Skeletal muscle cell (primary cell): ENCODE measurements around the gene NR3C1.

Experiments
- DNase-seq: peaks from one replicate; pipeline ENCODE4 v3.0.0-alpha.2; 2010; ENCODE audit warnings: low read depth
- H3K4me3 ChIP-seq: 2 replicates; pipeline ENCODE4 v1.5.1; 2011; ENCODE audit warnings: low read depth, mild to moderate bottlenecking, control low read depth, low read length, moderate library complexity

The NR3C1 gene

DNA sequence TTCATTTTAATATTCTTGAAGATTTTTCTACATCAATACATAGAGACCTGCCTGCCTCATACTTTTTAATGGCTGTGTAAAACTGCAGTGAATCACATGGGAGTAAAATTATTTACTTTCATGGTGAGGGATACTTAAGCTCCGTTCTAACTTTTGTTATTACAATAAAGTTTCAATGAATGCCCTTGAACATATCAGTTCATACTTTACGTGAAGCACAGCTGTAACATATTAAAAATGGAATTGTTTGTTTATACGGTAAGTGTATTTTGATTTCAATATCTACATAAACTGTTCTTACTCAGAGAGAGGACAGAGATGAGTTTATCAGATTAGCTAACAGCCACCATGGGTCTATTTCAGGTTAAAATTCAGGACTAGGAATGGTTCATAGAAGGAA, 155.1 kb downstream of the NR3C1 start:
- H3K4me3 ChIP-seq = no peak overlapping the region
- no peak for DNase-seq

DNA sequence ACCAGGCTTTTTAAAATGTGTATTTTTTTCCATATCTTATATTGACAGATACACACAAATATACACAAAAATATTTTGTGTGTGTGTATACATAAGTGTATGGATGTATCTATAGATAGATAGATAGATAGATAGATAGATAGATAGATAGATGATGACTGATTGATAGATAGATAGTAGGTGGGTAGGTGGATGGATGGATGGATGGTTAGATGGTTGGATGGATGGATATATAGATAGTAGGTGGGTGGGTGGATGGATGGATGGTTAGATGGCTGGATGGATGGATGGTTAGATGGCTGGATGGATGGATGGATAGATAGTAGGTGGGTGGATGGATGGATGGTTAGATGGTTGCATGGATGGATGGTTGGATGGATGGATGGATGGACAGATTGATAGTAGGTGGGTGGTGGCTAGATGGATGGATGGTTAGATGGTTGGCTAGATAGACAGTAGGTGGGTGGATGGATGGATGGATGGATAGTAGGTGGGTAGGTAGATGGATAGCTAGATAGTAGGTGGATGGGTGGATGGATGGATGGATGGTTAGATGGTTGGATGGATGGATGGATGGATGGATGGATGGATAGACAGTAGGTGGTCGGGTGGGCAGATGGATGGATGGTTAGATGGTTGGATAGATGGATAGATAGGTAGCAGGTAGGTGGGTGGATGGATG, 156.2 kb downstream of the NR3C1 start:
- DNase-seq = no peak
- no peak overlapping the region for H3K4me3 ChIP-seq

DNA sequence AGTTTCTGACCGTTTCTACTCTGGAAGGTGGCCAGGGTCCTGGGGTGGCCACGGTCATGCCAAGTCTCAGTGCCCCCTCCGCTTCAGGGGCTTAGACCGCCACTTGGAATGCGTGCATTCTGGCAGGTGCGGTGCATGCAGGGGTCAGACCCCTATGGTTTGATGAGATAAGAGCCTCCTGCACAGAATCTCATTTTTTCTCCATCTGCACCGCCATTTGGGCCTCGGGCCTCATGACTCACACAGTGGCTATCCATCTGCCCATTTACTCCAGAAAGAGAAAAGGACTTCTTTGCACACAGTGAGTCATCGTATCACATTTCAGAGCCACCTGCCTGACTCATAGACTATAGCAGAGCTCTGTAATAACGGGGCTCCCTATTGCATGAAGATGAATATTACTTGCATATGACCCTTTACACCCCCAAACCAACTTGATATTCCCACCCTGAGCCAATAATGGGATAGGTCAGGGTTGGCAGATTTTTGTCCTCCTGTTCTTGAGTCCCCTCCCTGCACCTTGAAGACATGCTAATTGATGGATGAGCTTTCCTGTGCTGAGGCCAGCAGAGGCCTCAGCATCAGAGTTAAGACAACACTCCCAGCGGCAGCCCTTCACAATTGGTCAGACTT, 157.4 kb downstream of the NR3C1 start:
- peak; percentile 82 for DNase-seq

DNA sequence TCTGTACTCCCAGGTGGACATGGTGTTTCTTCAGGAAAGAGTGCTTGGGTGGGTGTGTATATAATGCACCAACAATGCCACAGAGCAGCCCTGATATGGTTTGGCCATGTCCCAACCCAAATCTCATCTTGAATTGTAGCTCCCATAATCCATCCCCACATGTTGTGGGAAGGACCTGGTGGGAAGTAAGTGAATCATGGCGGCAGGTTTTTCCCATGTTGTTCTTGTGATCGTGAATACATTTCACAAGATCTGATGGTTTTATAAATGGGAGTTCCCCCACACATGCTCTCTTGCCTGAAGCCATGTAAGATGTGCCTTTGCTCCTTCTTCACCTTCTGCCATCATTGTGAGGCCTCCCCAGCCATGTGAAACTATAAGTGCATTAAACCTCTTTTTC, 158.5 kb downstream of the NR3C1 start:
- H3K4me3 ChIP-seq = no peak overlapping the region
- no peak for DNase-seq

More for the DNA sequence above, 157.4 kb downstream of the NR3C1 start:
- H3K4me3 ChIP-seq = no peak overlapping the region

DNA sequence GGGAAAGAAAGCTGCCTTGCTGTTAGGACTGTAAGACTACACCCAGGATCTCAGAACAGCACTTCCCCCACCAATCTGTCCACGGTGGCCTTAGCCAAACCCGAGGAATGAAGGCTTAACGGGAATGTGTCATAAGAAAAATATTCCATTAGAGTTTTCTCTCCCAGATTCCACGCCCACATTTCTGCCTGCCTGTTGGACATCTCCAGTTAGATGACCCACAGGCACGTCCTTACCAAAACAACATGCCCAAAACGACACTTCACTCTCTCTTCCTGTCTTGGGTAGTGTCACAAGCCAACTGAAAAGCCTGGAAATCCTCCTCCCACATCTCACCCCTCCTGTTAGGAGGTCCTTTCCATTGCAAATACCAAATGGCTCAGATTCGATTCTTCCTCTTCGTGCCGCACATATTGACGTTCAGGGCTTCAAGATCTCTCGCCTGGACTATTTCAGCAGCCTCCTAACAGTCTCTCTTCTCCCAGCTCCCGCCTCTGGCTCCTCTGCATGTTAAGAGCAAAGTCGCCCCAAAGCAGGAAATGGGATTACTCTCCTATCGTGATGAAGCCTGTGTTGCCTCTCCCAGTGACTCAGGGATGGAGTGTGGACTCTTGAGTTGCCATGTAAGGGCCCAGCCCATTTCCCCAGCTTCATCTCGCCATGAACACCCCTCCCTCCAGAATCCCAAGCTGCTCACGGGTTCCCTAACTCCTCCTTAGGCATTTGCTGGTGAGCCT, 159.3 kb downstream of the NR3C1 start:
- H3K4me3 ChIP-seq = peak overlapping the region; percentile 12
- DNase-seq = peak; percentile 94

DNA sequence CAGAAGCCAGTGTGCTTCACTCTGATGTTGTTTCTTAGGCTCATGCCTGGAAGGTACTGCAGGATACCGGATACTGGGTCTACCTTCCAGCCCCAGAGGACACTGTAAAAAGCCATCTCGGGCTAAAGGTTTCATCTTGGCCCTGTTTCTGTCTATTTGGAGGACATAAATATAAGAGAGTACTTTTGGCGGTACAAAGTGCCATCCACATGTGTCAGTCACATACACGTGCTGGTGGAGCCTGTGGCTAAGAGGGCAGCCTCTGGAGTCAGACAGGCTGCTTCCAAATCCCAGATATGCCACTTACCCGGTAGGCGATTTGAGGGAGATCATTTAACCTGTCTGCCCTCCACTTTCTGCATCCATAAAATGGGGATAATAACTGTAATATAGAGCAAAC, 160.4 kb downstream of the NR3C1 start:
- no peak overlapping the region for H3K4me3 ChIP-seq
- no peak for DNase-seq

DNA sequence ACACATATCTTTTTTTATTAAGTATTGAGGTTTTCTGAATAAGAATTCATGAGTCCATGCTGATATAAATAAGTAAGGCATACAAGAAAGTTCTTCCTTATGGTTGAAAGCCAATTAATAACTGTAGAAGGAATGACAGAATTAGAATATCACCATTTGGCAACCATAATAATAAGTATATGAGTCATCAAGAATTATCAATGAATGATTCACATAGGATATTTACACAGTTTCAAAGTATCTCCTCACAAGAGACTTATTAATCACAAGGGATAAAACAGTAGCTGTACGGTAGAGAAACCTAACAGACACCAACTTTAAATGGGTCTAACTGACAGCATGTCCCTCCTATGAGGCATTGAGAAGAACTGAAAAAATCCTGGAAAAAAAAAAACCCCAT, 161.6 kb downstream of the NR3C1 start:
- DNase-seq = no peak

DNA sequence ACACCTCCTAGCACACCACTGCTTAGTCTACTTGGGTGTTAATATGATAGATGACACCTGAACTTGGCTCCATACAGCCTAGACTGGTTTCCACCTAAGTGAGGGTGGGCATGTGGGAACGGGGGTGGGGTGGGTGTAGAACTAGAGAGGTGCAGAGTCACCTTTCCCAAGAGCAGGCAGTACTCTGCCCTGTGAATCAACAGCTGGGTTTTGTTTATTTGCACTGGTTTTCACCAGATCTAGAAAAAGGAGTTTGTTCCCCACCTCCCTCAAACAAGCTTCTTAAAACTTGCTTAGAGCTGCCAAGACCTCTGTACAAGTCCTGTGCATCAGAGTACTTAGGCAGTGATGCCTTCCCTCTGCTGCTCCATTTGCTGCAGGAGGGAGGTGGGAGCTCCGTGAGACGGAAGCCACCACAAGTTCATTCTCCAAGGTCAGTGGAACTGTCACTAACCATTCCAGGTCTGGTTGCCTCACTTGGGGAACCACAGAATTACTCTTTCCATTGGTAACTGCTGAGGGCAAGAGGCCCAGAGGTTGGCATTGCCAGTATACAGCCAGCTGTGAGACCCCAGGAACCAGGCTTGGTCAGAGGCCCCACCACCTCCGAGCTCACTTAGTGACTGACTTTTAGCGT, 163.5 kb downstream of the NR3C1 start:
- no peak overlapping the region for H3K4me3 ChIP-seq
- no peak for DNase-seq

More for the DNA sequence above, 161.6 kb downstream of the NR3C1 start:
- H3K4me3 ChIP-seq = no peak overlapping the region

DNA sequence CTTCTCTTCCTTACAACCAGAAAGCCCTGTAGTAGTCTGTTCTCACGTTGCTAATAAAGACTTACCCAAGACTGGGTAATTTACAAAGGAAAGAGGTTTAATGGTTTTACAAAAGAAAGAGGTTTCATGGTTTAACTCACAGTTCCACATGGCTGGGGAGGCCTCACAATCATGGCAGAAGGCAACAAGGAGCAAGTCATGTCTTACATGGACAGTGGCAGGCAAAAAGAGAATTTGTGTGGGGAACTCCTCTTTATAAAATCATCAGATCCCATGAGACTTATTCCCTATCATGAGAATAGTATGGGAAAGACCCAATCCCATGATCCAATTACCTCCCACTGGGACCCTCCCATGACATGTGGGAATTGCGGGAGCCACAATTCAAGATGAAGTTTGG, 164.9 kb downstream of the NR3C1 start:
- DNase-seq = no peak
- no peak overlapping the region for H3K4me3 ChIP-seq

DNA sequence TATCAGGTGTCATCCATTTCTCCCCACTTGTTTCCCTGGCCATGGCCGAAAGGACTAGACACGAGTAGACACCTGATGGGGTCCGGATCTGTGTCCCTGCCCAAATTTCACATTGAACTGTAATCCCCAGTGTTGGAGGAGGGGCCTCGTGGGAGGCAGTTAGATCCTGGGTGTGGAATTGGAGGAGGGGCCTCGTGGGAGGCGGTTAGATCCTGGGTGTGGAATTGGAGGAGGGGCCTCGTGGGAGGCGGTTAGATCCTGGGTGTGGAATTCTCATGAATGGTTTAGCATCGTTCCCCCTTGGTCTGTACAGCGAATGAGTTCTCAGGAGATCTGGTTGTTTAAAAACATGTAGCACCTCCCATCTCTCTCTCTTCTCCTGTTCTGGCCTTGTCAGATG, 165.8 kb downstream of the NR3C1 start:
- no peak overlapping the region for H3K4me3 ChIP-seq
- no peak for DNase-seq

DNA sequence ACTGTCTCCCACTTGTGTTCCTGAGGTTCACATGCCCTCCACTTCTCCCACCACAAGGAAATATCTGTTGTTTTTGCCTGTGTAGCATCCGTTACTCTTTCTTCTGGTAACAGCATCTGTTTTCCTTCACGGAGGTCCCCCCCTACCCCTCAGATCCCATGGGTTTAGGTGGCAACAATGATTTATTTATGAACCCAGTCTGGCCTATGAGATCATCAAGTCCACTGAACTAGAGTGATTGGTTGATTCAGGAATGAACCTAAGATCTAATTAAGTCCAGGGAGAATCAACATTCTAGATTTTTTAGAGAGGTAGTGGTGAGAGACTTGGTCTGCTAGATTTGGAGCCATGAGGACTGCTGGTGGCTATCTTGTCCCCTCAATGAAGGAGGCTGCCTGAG, 166.8 kb downstream of the NR3C1 start:
- no peak for DNase-seq
- H3K4me3 ChIP-seq = no peak overlapping the region

DNA sequence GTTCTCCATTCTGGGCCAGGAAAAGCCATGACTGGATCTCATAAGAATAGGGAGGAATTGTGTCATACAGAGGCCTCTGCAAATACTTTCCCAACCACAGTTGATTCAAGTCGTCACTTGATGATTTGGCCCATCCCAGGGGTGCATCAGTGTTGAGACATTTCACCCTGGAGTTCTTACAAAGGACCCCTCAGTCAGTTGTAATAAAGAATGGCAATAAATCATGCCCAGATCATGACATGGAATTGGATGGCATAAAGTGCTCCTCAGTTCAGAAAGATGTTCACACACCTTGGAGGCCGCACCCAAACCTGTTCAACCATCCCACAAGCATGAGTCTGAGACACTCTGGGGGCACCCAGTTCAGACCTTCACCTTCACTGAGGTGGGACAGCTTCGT, 168.1 kb downstream of the NR3C1 start:
- peak; percentile 72 for DNase-seq
- H3K4me3 ChIP-seq = no peak overlapping the region

DNA sequence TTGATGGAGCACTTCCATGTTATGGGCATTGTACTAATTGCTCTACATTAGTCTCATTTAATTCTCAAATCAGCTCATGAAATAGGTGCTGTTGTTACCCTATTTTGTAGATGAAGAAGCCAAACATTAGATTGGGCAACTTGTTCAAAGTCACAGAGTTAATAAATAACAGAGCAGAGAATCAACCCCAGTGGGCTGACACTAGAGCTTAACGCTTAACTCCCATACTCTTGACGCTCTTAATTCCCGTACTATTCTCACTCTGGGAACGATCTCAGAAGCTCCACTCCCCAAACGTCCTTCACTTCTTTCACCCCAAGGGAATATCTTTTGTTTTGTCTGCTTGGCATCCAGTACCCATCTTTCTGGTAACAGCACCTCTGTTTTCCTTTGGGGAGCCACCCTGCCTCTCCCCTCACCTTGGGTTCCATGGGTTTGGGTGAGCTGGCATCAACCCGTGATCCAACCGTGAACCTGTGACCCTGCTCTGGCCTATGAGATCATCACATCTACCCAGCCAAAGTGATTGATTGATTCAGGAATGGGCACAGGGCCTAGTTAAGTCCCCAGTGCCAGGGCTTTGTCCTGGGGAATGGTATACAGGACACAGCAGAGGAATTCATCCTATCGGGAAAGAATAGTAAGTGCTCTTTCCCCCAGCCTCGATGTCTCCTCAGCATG, 169.2 kb downstream of the NR3C1 start:
- DNase-seq = no peak
- no peak overlapping the region for H3K4me3 ChIP-seq

DNA sequence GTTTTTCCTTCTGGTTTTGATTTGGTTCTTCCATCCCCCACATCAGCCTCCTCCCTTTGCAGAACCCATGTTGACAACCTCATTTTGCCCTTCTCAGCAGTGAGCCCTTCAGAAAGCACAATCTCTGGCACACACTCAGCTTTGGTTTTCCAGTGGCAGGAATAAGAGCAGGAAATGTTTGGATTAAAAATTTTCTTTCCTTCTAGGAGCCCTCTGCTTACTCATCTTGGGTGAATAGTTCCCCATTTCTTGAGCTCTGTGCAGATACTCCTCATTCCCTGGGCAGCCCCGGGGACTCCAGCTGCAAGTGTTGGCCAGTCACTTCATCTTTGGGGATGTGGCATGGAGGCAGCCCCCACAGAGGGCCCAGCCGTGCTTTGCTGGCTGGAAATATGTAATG, 170.5 kb downstream of the NR3C1 start:
- DNase-seq = no peak
- H3K4me3 ChIP-seq = no peak overlapping the region

DNA sequence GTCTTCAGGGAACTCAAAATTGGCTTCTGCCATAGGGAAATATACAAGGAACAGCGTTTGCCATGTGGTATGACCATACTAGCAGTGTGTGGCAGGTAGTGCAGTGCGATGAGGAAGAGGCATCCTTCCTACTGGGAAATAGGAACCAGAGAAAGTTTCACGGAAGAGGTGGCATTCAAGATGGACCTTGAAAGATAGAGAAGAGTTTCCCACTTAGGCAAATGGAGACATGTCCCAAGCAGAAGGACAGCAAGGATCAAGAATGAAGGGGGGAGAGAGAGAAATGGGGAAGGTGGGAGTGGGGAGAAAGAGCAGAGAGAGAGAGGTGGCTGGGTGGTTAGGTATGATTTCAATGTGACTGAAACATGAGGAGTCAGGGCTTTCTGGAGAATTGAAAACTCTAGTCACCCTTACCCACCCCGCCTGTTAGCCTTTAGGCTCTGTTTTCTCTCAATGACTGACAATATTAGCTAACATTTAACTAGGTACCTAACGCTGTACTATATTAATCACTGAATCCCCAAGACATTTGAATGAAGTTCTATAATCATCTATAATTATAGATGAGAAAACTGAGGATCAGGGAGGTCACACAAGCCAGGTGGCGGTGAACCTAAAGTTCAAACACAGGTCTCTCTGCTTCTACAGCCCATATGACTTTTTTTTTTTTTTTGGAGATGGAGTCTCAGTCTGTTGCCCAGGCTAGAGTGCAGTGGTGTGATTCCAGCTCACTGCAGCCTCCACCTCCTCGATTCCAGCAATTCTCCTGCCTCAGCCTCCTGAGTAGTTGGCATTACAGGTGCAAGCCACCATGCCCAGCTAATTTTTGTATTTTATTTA, 171.3 kb downstream of the NR3C1 start:
- DNase-seq = no peak
- H3K4me3 ChIP-seq = no peak overlapping the region

DNA sequence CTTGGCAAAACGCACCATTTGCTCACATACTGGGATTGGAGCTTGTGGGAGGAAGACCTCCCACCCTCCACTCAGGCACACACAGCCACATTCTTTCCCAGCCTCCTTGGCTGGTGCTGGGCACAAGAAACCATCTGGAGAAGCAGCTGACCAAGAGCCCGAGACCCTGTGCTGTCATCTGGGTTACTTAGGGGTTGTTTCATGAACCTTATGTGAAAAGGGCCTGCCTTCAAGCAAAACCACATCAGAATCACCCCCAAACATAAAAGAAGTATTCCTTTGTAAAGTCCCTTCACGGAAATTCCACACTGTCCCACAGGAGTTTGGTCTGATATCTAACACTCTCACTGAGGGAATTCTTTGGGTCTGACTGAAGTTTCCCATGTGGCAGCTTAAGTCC, 172.1 kb downstream of the NR3C1 start:
- H3K4me3 ChIP-seq = no peak overlapping the region
- no peak for DNase-seq

DNA sequence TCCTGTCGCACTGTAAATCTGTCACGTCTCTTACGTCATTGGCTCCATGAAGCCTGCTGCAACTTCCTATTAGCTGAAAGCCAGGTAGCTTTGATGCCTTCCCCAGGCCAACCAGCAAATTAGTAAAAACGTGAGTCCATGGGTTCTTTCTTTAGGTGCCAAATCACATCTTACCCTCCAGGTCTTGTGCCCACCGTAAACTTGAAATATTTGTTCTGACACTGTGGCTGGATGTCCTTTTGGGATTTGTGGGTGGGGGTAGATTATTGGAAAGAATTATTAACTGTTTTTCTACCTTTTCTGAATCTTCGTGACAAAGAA, 172.8 kb downstream of the NR3C1 start:
- H3K4me3 ChIP-seq = no peak overlapping the region
- no peak for DNase-seq

DNA sequence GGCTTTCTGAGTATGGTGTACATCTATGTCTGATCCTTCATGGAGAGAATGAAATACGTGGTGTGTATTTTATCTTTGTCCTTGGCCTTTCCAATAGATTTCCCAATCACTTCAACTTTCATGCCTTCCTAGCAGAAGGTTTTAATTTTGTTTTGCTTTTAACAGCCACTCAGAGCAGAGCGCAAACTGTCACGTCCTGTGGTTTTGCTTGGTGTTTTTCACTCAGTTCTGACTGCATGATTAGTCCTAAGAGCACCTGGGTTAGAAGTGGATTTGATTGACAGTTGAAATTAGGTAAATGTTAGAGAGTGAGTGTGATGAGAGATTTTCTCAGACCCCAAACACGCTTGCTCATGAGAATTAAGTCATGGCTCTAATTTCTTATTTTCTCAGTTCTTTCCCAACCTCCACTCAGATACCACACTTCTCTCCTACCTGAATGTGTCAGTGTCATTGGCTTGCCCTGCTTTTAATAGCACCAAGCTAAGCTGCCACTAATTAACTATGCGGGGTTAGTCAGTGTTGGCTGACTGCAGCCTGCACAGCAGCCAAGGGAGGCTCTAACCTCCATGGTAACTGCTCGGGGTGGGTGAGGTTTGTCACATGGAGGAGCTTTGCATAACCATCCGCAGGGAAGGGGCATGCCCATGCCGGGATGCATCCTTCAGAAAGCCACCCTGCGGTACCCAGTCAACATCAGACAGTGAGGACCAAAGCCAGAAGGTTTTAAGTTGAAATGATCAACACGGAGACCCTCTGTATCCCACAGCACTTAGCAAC, 173.4 kb downstream of the NR3C1 start:
- H3K4me3 ChIP-seq = no peak overlapping the region
- DNase-seq = no peak
